GM10248 (cell line): ENCODE results near the gene MAGEE2.
"Not testable (repeated sequence)": the region's sequence is repeated elsewhere in the genome, so short reads cannot be mapped to it uniquely, and the experiment has no call there.

Source experiments
- CTCF ChIA-PET: fragments of 300-600 bp; sonication (Branson Sonifier 250); formaldehyde crosslinking; extraction: SDS; loops from one replicate; lab custom pipeline; 2021; ENCODE audit warnings: antibody characterized with exemption; lab: Yijun Ruan, JAX
- POLR2A ChIA-PET: fragments of 350-650 bp; sonication (Branson Sonifier 250); formaldehyde crosslinking; extraction: SDS; loops from one replicate; lab custom pipeline; 2020; ENCODE audit warnings: antibody characterized with exemption; lab: Yijun Ruan, JAX
- DNase-seq: peaks from one replicate; pipeline ENCODE4 v3.0.0; 2012; ENCODE audit errors: extremely low spot score
- TF ChIP-seq, protein P1 (sequence below): IDR thresholded peaks from 2 replicates; pipeline ENCODE4 v1.5.1; 2012; ENCODE audit warnings: mild to moderate bottlenecking, low read depth; ENCODE audit errors: extremely low read depth, missing control alignments, control extremely low read depth

Gene MAGEE2

DNA sequence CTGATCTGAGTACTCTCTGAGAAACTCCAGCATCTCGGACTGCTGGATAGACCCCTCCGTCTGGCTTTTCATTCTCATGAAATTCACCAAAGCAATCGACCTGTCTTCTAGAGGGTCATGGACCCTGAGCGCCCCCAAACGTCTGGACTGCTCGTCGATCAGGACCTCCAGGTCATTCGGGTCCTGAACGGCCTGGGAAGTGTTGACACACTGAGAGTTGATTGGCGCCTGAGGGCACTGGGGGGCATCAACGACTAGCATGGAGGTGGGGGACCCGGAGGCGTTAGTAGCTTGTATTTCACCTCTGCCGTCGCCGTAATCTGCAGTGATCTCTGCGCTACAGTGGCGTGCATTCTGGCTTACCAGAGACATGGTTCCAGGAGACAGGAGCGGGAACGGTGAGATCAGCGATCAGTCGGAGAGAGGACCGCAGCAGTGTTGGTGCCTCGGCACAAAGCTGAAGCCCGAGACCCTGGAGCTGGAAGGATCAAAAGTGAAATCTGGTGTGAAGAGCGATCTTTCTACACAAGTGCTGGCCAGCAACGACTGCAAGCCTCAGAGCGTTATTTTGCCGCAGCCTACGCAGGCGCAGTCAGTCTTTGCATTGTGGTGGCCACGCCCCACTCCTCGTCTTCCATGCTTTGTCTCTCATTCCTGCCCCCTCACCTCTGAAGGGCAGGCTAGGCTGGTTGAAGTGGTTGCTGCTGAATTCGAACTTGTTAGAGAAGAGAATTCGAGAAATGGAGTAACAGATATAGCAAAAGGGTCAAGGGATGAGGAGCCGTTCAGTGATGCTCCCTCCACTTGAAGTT is at the start of gene MAGEE2:
TSS of gene MAGEE2 (minus strand) at position 575 of the 812 bp plus-strand sequence. CDS start at position 372, 203 bp downstream.
- TF ChIP-seq, protein P1, sequence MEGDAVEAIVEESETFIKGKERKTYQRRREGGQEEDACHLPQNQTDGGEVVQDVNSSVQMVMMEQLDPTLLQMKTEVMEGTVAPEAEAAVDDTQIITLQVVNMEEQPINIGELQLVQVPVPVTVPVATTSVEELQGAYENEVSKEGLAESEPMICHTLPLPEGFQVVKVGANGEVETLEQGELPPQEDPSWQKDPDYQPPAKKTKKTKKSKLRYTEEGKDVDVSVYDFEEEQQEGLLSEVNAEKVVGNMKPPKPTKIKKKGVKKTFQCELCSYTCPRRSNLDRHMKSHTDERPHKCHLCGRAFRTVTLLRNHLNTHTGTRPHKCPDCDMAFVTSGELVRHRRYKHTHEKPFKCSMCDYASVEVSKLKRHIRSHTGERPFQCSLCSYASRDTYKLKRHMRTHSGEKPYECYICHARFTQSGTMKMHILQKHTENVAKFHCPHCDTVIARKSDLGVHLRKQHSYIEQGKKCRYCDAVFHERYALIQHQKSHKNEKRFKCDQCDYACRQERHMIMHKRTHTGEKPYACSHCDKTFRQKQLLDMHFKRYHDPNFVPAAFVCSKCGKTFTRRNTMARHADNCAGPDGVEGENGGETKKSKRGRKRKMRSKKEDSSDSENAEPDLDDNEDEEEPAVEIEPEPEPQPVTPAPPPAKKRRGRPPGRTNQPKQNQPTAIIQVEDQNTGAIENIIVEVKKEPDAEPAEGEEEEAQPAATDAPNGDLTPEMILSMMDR: no peak
- ChIA-PET CTCF (no interaction called here), POLR2A (no interaction called here)
- DNase-seq: no peak

DNA sequence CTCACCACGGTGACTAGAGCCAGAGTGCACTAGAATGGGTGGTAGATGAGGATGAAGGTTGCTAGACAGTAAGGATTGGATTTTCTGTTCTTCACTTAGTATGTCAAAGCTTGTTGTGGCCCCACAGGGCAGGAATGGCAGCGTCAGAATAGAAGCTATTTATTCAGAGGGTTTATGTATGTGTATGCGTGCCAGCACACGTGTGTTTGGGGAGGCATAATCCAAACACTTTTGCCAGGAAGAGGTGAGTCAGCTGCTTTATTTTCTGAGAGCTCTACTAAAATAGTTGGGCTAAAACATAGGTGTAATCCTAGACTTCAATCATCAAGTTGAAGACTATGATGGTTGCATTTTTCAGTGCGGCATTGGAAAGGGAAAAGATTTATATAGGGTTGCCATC is 1.2 kb upstream of the MAGEE2 start:
- TF ChIP-seq, protein P1: no peak
- DNase-seq: no peak

GRCh38 chrX:75781611-75782010 is 3.4 kb downstream of the MAGEE2 start:
- TF ChIP-seq, protein P1: no peak
- CTCF ChIA-PET: no interaction called here
- DNase-seq: no peak
- POLR2A ChIA-PET: no interaction called here

More for the DNA sequence above, 1.2 kb upstream of the MAGEE2 start:
- POLR2A ChIA-PET: no interaction called here
- CTCF ChIA-PET: no interaction called here

DNA sequence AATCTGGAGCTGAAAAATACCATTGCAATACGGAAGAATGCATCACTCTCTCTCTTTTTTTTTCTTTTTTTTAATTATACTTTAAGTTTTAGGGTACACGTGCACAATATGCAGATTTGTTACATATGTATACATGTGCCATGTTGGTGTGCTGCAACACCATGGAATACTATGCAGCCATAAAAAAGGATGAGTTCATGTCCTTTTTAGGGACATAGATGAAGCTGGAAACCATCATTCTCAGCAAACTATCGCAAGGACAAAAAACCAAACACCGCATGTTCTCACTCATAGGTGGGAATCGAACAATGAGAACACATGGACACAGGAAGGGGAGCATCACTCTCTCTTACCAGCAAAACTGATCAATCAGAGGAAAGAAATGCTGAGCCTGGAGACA is 17.0 kb downstream of the MAGEE2 start:
- DNase-seq, CTCF ChIA-PET, POLR2A ChIA-PET: not testable (repeated sequence)

DNA sequence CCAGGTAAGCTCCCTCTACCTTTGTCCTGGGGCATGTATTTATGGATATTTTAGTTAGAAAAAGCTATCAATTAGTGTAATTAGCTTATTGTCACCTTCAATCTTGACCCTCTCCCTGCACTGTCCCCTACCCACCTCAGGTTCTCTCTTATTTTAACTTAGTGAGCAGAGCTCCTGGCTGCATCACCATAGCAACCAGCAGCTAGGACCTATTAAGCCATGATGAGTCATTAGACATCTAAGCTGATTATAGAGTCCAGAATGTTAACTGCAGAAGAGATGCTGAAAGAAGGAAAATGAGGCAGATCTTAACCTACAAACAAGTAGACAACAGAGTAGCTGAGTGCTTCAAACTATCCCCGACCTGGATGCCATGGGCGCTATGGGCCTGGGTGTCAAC is 36.6 kb downstream of the MAGEE2 start:
- DNase-seq: no peak
- POLR2A ChIA-PET: no interaction called here
- TF ChIP-seq, protein P1: no peak
- CTCF ChIA-PET: no interaction called here

GRCh38 chrX:75746891-75747639 is 38.0 kb downstream of the MAGEE2 start:
- POLR2A ChIA-PET: no interaction called here
- CTCF ChIA-PET: no interaction called here
- DNase-seq: no peak
- TF ChIP-seq, protein P1: no peak
